ENCODE results near the gene TRAM2. TPM values are rescaled to one million over a fixed set of nuclear protein-coding genes. Genes with fewer than 3 reads are reported as not detected.
A peak's percentile ranks its signal among the peaks of the same experiment; 100 is the strongest.

TRAM2 gene, protein sequence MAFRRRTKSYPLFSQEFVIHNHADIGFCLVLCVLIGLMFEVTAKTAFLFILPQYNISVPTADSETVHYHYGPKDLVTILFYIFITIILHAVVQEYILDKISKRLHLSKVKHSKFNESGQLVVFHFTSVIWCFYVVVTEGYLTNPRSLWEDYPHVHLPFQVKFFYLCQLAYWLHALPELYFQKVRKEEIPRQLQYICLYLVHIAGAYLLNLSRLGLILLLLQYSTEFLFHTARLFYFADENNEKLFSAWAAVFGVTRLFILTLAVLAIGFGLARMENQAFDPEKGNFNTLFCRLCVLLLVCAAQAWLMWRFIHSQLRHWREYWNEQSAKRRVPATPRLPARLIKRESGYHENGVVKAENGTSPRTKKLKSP
- total RNA-seq (2021; ENCODE audit: unreplicated experiment) (21.3 TPM), Bru-seq, nascent RNA (percentile 69 among the genes with signal in this experiment), BruChase-seq, experiment 1, labeled RNA remaining after a 6-hour chase (percentile 79 among the genes with signal in this experiment), BruChase-seq, experiment 2, labeled RNA remaining after a 2-hour chase (percentile 79 among the genes with signal in this experiment)
- polyA plus RNA-seq (2012), result 9.5 and 10.8 TPM in 2 replicates
- long read RNA-seq, full-length matches to known transcripts, result 12 of 61 reads
- long read RNA-seq, partial matches to known transcripts, result 5 of 61 reads
- long read RNA-seq, other reads (novel, unspliced or antisense), result 44 of 61 reads

DNA sequence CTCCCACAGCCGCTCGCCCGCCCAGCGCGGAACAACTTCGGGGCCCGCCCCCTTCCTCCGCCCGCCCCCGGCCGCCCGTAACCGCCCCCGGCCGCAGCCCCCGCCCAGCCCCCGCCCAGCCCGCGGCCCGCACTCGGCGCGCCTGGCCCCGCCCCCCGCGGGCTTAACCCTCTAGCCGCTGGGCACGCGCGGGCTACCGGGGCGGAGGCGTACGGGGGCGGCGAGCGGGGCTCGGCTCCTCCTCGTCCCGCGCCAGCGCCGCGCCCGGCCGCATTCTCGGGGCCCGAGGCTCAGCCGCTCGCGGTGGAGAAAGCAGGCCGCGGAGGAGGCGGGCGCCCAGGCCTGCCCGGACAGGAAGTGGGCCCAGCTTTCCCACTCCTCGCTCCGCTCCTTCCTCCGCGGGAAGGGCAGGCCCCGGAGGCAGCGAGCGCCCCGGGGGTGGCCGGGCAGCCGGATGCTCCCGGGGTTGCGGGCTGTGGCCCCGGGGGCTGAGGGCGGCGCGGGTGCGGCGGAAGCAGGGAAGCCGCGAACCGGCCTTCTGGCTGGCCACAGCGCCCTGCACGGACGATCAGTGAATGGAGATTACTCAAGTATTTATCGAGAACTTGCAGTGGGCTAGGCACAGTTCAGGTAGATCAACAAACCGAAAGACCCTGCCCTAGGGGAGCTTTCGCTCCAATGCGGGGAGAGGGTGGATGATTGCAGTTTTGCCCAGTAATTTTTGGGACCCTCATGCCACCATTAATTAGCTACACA, at the start of gene TRAM2:
Gene TRAM2 (minus strand): TSS at position 39 of the 756 bp plus-strand sequence. CDS start 145 bp downstream, outside the sequence.
- POLR2A ChIA-PET, result interaction anchor here (0.8 to 1.0 kb wide), 2 partner anchors 73 to 75 kb away, joined by 4 to 5 read pairs; no protein-coding TSS in a partner anchor
- CTCF ChIA-PET, result interaction anchor here (1.6 kb wide), 1 partner anchor 10 kb away, joined by 6 read pairs; no protein-coding TSS in a partner anchor
- Histone ChIP-seq H3K9ac (ENCODE audit: low read length) (peak within 1 kb of the TSS; percentile 88), H3K4me1 (ENCODE audit: control insufficient read depth in 1 of 2, insufficient read depth in 2 of 2, low read length in 2 of 2) (peaks cover 11 to 34% of the 10 kb centered on the region in 2 experiments; a peak in 3 of 4 replicates), H3K79me2 (ENCODE audit: insufficient read depth, low read length) (peaks cover 40% of the 10 kb centered on the region), H3K27me3 (ENCODE audit: insufficient read depth, low read length) (no peaks in the 10 kb centered on the region), H4K20me1 (ENCODE audit: insufficient read depth) (no peaks in the 10 kb centered on the region), H3K9me3 (ENCODE audit: control insufficient read depth in 1 of 2, insufficient read depth in 1 of 2, low read depth in 1 of 2, low read length in 2 of 2) (no peaks in the 10 kb centered on the region), H3K27ac (ENCODE audit: low read depth, low read length) (peak within 1 kb of the TSS; percentile 74), H3K4me2 (ENCODE audit: low read length) (peak within 1 kb of the TSS; percentile 94), H3K4me3 (replicated peaks in 1 of 2; ENCODE audit: low read depth in 1 of 2, low read length in 2 of 2) (peak within 1 kb of the TSS; percentile 74 to 89), H2AFZ (ENCODE audit: low read depth, low read length, poor library complexity, severe bottlenecking) (peak within 1 kb of the TSS; percentile 40), H3K9me2 (ENCODE audit: insufficient read depth) (no peaks in the 10 kb centered on the region), H3K36me3 (ENCODE audit: control insufficient read depth in 1 of 2, insufficient read depth in 2 of 2, low read length in 2 of 2) (no peaks in the 10 kb centered on the region)
- peak; percentile 27 for DNase-seq (ENCODE audit: low read depth, low spot score)
- intact Hi-C loops (cut with micrococcal nuclease), result loop anchor here (2.0 to 5.0 kb wide), 2 partner anchors 72 to 160 kb away; no protein-coding TSS in a partner anchor
- ATAC-seq, result peak; percentile 84
- BruUV-seq (replicated peaks), result no TSS peak
- RAD21 ChIA-PET (ENCODE audit: low non-redundant PET in 1 of 2, low total read pairs in 2 of 2, uncharacterized antibody in 2 of 2, unreplicated experiment in 2 of 2), result no interaction called here
- no peak for TF ChIP-seq SRF (IDR thresholded peaks at IDR 0.05; ENCODE audit: low read depth)
- TF ChIP-seq SP1 (IDR thresholded peaks at IDR 0.05; ENCODE audit: low read depth), result peak; percentile 32
- peak; percentile 9 for TF ChIP-seq YY1 (IDR thresholded peaks at IDR 0.05; ENCODE audit: extremely low read depth, insufficient replicate concordance, low read depth, low read length)
- no peak; the same call in 1 of the 2 replicates for TF ChIP-seq MAX (IDR thresholded peaks at IDR 0.05)
- no peak for TF ChIP-seq JUND (IDR thresholded peaks at IDR 0.05)
- peak; percentile 85 for TF ChIP-seq EGR1 (IDR thresholded peaks at IDR 0.05; ENCODE audit: low read depth)
- TF ChIP-seq POLR2AphosphoS5 (IDR thresholded peaks at IDR 0.05; ENCODE audit: low read depth, low read length), result peak; percentile 71
- peak; percentile 68 for TF ChIP-seq SIN3A (IDR thresholded peaks at IDR 0.05; ENCODE audit: low read depth)
- TF ChIP-seq ATF3 (IDR thresholded peaks at IDR 0.05), result no peak
- no peak for TF ChIP-seq EZH2phosphoT487 (IDR thresholded peaks at IDR 0.05; ENCODE audit: borderline replicate concordance)
- TF ChIP-seq RAD21 (IDR thresholded peaks at IDR 0.05; ENCODE audit: low read depth), result no peak
- TF ChIP-seq FOSL1 (IDR thresholded peaks at IDR 0.05; ENCODE audit: low read depth), result no peak
- peak; percentile 98 for TF ChIP-seq ZFX (IDR thresholded peaks at IDR 0.05)
- TF ChIP-seq, protein P1, sequence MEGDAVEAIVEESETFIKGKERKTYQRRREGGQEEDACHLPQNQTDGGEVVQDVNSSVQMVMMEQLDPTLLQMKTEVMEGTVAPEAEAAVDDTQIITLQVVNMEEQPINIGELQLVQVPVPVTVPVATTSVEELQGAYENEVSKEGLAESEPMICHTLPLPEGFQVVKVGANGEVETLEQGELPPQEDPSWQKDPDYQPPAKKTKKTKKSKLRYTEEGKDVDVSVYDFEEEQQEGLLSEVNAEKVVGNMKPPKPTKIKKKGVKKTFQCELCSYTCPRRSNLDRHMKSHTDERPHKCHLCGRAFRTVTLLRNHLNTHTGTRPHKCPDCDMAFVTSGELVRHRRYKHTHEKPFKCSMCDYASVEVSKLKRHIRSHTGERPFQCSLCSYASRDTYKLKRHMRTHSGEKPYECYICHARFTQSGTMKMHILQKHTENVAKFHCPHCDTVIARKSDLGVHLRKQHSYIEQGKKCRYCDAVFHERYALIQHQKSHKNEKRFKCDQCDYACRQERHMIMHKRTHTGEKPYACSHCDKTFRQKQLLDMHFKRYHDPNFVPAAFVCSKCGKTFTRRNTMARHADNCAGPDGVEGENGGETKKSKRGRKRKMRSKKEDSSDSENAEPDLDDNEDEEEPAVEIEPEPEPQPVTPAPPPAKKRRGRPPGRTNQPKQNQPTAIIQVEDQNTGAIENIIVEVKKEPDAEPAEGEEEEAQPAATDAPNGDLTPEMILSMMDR (IDR thresholded peaks at IDR 0.05 in 2 of 3, conservative IDR thresholded peaks at IDR 0.05 in 1 of 3; ENCODE audit: borderline replicate concordance in 1 of 3, insufficient read depth in 1 of 3, low read depth in 2 of 3, low read length in 2 of 3), result 0 out of 6 replicates have a peak, but pooled peaks of 1 of the 3 experiments have one; percentile 6
- no peak for TF ChIP-seq ELF1 (IDR thresholded peaks at IDR 0.05; ENCODE audit: borderline replicate concordance, low read depth)
- TF ChIP-seq POLR2A (IDR thresholded peaks at IDR 0.05; ENCODE audit: borderline replicate concordance, extremely low read depth, insufficient read depth, insufficient read length), result peak; percentile 57
- no peak for TF ChIP-seq CEBPB (IDR thresholded peaks at IDR 0.05; ENCODE audit: low read depth)
- no peak for TF ChIP-seq EZH2 (IDR thresholded peaks at IDR 0.05)
- TF ChIP-seq ZNF274 (IDR thresholded peaks at IDR 0.05; ENCODE audit: low read depth, low read length), result no peak
